DOHH2 (cell line): Measurements from ENCODE around the gene TBL3.

Experiments
- CTCF ChIP-seq: fragments of 200-600 bp; sonication (generic); IDR thresholded peaks from one replicate; pipeline ENCODE4 v1.5.1; 2014; ENCODE audit warnings: antibody characterized with exemption, mild to moderate bottlenecking, low read depth, low read length; ENCODE audit not compliant: poor library complexity, severe bottlenecking
- EZH2phosphoT487 ChIP-seq: fragments of 200-600 bp; sonication (generic); IDR thresholded peaks from 2 replicates; pipeline ENCODE4 v1.6.1; 2017; ENCODE audit warnings: borderline replicate concordance, mild to moderate bottlenecking, antibody characterized with exemption, low read length, moderate library complexity, mixed read lengths

GRCh38 chr16:1993731-1994131, 21.9 kb downstream of the TBL3 start:
- TF ChIP-seq EZH2phosphoT487 (no peak), CTCF (no peak)
